Measurements from ENCODE around the gene ZNF581. TPM values are rescaled to one million over a fixed set of nuclear protein-coding genes. Genes with fewer than 3 reads are reported as not detected.

Gene ZNF581
- total RNA-seq, 2 donors from 2014 or later = 8.4 to 8.6 TPM

DNA sequence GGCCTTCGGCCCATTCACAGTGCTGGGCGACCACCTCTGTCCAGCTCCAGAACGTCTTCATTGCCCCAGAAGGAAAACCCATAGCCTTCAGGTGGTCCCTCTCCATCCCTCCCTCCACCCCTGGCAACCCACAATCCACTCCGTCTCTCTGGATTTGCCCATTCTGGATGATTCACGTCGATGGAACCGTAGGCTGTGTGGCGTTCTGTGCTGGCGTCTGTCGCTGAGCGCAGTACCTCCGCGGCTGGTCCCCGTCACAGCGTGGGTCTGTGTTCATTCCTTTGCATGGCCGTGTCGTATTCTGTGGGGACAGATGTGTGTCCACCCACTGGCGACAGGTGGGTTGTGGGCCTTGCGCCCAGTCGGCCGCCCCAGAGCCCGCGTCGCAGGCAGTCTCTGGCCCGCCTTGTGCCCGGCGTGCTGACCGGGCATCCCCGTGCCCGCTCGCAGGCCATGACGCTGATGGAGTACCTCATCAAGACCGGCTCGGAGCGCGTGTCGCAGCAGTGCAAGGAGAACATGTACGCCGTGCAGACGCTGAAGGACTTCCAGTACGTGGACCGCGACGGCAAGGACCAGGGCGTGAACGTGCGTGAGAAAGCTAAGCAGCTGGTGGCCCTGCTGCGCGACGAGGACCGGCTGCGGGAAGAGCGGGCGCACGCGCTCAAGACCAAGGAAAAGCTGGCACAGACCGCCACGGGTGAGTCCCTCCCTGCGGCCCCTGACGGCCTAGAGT is 41.7 kb downstream of the ZNF581 start:
- DNase-seq (no peak), ATAC-seq (no peak)
- intact Hi-C loops (cut with DNase I) = no loop called here

GRCh38 chr19:55685776-55686175 is 42.3 kb downstream of the ZNF581 start:
- DNase-seq (no peak), ATAC-seq (no peak)
- intact Hi-C loops (cut with DNase I) = no loop called here

DNA sequence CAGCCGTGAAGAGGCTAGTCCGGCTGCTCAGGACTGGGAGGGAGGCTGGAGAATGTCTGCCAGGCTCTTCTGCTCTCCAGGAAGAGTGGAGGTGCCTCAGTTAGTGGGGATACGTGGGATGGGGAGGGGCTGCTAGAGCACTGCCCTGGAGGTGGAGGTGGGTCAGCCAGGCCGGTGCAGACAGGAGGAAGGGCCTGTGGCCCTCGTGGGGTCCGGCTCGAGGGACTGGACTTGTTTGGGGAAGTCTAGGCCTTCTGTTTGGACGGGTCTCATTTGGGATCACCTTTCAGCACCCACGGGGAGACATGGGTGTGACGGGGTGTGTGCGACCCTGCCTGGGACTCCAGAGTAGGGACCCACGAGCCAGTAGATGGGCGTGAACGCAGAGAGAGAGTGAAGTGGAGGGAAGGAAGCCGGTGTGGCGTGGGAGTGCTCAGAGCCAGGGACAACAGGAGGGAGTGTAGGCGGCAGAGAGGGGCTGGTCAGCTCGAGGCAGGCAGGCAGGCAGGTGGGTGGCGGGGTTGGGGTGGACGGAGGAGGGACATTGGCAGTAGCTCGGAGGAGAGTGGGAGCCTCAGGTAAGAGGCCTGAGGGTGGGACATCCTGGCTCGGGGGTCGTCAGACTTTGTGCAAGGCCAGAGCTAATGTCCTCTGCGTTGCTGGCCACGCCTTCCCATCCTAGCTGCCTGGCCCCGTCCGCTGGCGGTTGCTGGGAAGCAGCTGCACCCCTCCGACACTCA is 43.0 kb downstream of the ZNF581 start:
- no peak for DNase-seq
- intact Hi-C loops (cut with DNase I) = no loop called here
- ATAC-seq = no peak

DNA sequence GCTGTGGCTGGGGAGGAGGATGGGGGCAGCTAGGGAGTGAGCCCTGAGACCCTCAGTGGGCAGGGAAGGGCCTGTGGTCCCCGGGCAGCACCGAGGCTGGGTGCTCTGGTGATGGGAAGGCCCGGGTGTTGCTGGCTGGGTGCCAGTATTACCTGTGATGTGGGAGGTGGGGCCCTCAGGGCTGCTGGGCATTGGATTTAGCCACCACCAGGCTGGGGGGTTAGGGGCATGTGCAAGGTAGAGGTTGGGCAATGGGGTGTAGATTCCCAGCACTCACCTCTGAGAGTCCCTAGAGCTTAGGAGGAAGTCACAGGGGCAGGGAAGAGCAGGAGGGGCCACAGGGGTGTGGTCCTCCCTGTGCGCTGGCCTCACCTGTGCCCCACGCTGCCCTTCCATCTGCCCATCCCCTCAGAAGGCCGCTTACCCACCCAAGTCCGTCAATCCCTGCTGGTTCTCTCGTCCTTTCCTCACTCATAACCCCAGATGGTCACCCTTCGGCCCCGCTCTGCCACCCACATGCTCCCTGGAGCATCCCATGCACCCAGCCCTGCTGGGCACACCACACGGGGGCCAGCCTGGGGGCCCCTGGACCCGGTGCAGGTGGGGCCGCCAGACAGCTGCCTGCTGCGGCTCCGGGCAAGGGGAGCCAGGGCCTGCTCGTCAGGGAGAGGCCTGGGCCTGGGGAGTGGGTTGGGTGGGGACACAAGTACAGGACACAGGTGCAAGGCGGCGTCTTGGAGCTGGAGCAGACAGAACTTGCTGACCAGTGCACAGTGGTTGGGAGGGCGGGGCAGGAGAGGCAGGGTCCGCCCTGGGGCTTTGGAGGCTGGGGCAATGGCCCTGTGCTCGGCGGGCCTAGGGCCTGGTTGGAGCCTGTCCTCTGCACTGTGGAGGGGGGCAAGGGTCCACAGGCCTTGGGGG is 44.1 kb downstream of the ZNF581 start:
- ATAC-seq (no peak), DNase-seq (peak; percentile 25)
- intact Hi-C loops (cut with DNase I) = no loop called here

DNA sequence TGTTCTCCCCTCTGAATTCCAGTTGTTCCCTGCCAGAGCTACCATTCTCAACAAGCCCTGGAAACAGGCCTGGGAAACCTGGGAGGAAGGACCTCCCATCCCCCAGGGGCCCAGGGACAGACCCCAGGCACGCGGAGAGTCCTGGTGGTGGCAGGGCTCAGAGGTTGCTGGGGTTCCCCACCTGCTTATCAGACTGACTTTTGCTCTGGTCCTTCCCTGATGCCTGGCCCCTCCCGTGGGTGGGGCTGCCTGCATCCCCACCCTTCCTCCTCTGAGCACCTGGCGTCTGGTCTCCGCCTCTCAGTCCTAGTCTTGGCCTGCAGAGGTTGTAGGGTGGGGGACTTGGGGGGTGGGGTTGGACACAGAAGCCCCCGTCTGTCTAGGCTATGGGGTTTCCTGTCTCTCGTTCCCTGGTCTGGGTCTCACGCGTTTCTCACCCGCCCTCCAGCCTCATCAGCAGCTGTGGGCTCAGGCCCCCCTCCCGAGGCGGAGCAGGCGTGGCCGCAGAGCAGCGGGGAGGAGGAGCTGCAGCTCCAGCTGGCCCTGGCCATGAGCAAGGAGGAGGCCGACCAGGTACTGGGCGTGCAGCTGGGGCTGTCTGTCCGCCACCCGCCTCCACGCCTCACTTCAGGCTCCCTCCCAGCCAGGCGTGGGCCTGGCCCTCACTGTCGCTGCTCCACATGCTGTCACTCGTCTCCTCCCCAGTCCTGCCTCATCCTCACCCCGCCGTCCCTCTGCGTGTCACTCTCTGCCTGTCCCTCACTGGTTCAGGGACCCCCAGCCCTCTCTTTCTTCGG is 45.2 kb downstream of the ZNF581 start:
- no peak for ATAC-seq
- peak; percentile 18 for DNase-seq
- intact Hi-C loops (cut with DNase I) = no loop called here

- ATAC-seq (no peak), DNase-seq (peak; percentile 20)
- intact Hi-C loops (cut with DNase I) = no loop called here
Observed at GRCh38 chr19:55689411-55690108, 46.1 kb downstream of the ZNF581 start.

GRCh38 chr19:55690109-55690768 is 46.8 kb downstream of the ZNF581 start:
- intact Hi-C loops (cut with DNase I) = no loop called here
- DNase-seq (peak; percentile 13), ATAC-seq (no peak)

DNA sequence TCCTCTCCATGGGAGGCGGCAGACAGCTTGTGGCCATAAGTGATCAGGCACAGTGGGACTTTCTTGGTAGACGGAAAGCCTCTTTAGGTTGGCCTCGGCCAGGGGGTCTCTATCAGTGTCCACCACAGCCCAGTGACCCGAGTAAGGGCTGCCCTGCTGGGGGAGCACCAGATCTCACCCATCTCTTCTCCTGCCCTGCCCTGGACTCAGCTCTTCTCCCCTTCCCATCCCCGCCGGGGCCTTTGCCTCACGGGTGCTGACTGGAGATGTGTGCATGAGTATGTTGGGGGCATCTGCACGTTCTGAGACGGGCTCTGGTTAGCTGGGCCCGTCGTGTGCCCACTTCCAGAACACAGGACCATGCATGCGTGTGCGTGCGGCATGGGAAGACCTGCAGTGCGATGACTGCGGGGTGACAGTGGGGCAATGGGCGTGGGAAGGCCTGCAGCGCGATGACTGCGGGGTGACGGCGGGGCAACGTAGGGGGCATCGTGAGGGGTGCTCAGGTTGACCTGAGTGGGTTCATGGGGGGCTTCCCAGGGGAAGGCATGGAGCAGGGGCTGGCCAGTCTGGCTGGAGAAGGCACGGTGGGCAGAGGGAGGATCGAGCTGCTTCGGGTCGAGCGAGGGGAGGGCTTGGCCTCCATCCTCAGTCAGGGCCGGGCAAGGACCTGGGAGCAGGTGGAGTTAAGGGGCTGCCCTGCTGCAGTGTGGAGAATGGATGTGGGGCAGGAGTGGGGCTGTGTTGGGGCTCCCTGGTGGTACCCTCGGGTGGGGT is 47.5 kb downstream of the ZNF581 start:
- intact Hi-C loops (cut with DNase I) = no loop called here
- no peak for ATAC-seq

GRCh38 chr19:55691561-55692481 is 48.4 kb downstream of the ZNF581 start:
- intact Hi-C loops (cut with DNase I) = no loop called here
- ATAC-seq (no peak), DNase-seq (peak; percentile 20)

More for the DNA sequence above, 47.5 kb downstream of the ZNF581 start:
- DNase-seq = peak; percentile 12

- ATAC-seq (no peak), DNase-seq (peak; percentile 12)
- intact Hi-C loops (cut with DNase I) = no loop called here
Observed at GRCh38 chr19:55692681-55693081, 49.2 kb downstream of the ZNF581 start.

- DNase-seq (peak; percentile 10), ATAC-seq (no peak)
- intact Hi-C loops (cut with DNase I) = no loop called here
Observed at GRCh38 chr19:55693336-55693974, 50.0 kb downstream of the ZNF581 start.

DNA sequence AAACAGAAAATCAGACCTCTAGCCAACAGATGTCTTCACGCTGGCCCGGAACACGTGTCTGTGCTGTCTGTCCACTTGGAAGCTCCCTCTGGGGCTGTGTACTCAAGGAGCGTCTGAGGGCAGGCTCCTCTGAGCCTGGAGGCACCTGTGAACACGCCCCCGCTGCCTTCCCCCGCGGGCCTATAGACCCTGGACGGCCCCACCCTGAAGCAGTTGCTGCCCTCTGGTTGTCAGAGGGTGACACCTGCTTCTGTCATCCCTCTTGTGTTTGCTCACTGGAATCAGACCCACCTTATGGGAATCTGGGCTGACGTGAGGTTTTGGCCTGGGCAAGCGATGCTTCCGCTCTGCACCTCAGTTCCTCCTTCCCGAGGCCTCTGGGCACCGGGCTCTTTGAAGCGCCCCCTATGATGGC is 50.8 kb downstream of the ZNF581 start:
- intact Hi-C loops (cut with DNase I) = no loop called here
- ATAC-seq (no peak), DNase-seq (no peak)

- DNase-seq (no peak), ATAC-seq (no peak)
- intact Hi-C loops (cut with DNase I) = no loop called here
Observed at GRCh38 chr19:55694656-55695491, 51.4 kb downstream of the ZNF581 start.
